8988T (cell line): ENCODE data around the gene EIPR1.
"Not testable (repeated sequence)": the region's sequence is repeated elsewhere in the genome, so short reads cannot be mapped to it uniquely, and the experiment has no call there.

Experiments used
- DNase-seq: peaks from one replicate; pipeline ENCODE4 v3.0.0; 2011

The EIPR1 gene

DNA sequence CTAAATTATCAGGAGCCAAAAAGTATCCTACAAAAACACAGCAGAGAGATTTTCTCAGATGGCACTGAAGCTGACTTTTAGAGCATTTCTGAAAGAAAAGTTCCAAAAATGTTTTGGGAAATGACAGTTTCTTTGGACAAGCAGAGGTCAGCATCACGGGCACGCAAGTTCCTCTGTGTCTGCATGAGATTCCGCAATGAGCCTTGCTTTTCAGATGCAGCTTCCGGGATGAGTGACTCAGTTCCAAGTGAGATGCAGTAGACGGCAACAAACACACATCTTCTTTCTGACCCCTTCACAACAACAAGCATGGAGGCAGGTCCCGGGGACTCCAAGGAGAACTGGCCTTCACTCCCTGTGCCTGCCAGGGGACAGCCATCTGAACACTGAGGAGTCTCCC, 76.6 kb downstream of the EIPR1 start:
- DNase-seq: no peak

DNA sequence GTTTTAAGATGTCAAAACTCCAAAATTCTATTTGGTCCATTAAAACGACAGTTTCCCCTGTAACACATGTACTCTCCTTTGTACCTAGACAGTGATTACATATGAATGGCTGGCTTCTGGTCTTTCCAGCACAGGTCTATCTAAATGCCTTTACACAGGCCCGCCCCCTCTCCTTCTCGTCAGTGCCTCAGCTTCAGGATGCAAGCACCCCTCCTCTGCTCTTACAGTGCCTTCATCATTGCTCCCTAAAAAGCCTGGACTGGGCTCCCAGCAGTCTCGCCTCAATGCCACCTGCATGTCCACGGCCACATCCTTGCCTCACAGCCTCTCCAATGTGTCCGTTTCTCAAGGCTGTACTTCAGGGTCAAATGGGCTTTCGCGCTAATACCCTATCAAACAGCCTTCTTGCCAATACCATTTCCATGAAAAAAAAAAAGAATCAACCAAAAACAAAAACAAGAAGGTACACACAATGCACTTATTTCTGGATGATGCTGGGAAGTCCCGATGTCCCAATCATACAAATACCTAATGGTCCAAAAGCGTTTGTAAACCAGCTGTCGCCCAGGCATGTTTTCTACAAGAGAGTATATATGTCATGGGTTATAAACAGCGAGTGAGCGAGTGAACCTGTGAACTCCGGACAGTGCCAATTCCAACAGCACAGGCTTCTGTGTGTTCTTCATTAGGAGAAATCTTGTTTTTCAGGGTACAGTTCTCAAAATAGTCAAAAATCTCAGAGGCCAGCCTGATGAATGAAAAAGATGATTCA, 77.2 kb downstream of the EIPR1 start:
- DNase-seq: no peak

GRCh38 chr2:3299703-3300102, 77.9 kb downstream of the EIPR1 start:
- DNase-seq: no peak

GRCh38 chr2:3299130-3299529, 78.5 kb downstream of the EIPR1 start:
- DNase-seq: no peak

DNA sequence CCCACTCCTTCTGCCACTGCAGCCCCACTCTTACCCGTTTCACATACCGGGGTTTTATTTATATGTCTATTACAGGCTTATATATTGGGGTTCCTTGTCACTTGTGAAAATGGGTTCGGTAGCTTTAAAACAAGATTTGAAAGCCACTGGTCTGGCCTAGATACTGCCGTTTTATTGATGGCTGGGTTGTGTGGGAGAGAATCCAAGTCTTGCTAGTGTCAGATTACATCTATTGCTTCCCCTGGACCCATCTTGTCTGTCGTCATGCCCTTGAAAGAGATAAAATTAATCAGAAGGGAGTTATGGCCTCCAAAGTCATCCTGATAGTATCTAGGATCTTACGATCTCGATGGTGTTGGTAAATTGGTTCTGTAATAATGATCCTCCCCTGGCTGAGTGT, 79.4 kb downstream of the EIPR1 start:
- no peak for DNase-seq

- no peak for DNase-seq
Observed at GRCh38 chr2:3297523-3297922, 80.1 kb downstream of the EIPR1 start.

- no peak for DNase-seq
Observed at GRCh38 chr2:3296182-3296972, 81.2 kb downstream of the EIPR1 start.

GRCh38 chr2:3294493-3294892, 83.1 kb downstream of the EIPR1 start:
- no peak for DNase-seq

GRCh38 chr2:3294069-3294468, 83.5 kb downstream of the EIPR1 start:
- no peak for DNase-seq

DNA sequence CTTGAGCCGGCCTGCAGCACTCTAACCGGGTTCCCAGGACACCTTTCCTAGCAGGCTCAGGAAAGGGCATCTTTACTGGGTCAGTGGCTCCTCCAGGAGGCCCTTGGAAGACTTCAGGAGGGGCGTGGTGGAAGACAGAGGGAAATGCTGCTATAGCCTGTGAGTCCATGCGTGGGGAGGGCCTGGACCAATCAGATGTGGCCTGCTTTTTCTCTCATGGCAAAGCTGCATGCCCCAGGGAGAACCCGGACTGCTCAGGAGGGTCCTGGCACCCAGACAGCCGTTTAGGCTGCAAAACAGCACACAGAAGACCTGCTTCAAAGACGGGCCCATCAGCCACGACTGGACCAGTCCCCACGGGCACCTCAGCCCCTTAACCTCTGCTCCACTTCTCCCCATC, 84.4 kb downstream of the EIPR1 start:
- DNase-seq: no peak

GRCh38 chr2:3292416-3292815, 85.2 kb downstream of the EIPR1 start:
- no peak for DNase-seq

DNA sequence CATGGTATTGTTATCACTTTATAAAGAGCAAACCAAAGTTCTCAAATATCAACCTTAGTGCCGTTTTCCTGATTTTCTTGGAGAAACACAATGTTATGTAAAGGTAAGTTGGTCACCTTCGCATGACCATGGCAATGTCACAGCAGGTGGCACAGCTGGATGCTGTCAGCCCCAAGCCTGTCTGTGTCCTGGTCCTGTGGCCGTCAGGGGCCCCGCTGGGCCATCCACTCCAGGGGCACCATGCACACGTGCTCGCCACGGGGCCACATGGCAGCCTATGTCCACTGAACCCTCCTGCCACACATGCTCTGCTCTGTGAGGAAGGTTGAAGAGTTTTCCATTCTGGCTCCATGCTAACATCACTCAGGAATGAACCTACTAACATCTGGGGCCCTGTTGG, 85.9 kb downstream of the EIPR1 start:
- no peak for DNase-seq

GRCh38 chr2:3291113-3291512, 86.5 kb downstream of the EIPR1 start:
- DNase-seq: no peak

- no peak for DNase-seq
Observed at GRCh38 chr2:3290655-3291054, 87.0 kb downstream of the EIPR1 start.

DNA sequence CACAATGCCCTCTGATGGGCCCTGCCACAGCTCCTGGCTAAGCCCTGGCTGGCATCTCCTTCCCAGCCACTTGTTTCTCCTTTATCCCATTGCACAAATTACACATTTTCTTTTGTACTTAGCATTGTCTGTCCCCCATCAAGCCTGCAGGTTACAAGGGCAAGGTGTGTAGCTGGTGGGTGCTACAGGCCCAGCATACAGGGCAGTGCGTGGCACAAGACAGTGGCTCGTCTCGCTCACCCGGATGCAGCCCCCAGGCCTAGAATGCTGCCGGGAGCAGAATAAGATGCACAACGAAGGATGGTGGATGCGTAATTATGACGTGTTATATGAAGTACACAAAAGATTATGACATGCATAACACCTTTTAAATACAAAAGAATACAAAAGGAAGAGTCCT, 87.6 kb downstream of the EIPR1 start:
- no peak for DNase-seq

DNA sequence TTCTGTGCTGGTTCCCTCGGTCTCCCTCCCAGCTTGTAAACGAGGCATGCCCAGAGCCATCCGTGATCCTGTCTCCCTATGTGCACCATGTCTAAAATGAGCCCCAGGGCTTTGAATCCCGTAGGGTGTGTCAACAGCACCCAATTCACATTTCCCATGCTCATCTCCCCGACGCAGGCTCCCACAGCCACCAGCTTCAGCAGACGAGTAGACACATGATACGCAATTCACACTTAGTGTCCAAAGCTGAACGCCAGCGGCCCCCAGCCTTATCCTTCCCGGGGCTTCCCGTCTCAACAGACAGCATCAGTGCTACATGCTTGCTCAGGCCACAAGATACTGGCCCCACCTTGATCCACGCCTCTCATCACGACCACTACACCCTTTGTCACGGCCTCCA, 88.1 kb downstream of the EIPR1 start:
- no peak for DNase-seq

DNA sequence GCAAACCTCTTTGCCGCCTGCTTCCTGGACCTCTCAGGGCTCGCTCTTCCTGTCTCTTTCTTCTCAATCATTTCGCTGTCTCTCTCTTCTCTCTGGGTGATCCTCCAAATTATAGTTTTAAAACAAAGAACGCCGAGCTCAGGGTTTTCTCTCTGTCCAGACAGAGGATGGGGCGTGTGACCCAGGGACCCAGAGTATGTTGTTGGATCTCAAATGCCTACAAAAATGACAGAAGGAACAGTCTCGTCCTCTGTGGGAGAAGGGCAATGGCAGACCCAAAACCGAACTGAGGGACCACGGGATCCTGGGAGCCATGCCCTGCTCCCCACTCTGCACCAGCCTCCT, 88.5 kb downstream of the EIPR1 start:
- no peak for DNase-seq

GRCh38 chr2:3288470-3289170, 89.0 kb downstream of the EIPR1 start:
- DNase-seq: no peak

- DNase-seq: no peak
Observed at GRCh38 chr2:3287896-3288295, 89.7 kb downstream of the EIPR1 start.

DNA sequence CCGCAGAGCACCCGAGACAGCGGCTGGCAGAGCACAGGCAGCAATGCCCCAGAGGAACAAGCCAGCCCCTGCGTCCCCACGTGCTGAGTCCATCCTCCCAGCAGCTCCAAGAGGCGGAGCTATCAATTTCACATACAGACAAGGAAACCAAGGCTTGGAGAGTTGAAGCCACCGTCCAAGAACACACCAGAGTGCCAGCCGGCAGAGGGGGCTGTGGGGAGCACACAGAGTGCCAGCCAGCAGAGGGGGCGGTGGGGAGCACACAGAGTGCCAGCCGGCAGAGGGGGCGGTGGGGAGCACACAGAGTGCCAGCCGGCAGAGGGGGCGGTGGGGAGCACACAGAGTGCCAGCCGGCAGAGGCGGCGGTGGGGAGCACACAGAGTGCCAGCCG, 91.0 kb downstream of the EIPR1 start:
- DNase-seq: not testable (repeated sequence)

DNA sequence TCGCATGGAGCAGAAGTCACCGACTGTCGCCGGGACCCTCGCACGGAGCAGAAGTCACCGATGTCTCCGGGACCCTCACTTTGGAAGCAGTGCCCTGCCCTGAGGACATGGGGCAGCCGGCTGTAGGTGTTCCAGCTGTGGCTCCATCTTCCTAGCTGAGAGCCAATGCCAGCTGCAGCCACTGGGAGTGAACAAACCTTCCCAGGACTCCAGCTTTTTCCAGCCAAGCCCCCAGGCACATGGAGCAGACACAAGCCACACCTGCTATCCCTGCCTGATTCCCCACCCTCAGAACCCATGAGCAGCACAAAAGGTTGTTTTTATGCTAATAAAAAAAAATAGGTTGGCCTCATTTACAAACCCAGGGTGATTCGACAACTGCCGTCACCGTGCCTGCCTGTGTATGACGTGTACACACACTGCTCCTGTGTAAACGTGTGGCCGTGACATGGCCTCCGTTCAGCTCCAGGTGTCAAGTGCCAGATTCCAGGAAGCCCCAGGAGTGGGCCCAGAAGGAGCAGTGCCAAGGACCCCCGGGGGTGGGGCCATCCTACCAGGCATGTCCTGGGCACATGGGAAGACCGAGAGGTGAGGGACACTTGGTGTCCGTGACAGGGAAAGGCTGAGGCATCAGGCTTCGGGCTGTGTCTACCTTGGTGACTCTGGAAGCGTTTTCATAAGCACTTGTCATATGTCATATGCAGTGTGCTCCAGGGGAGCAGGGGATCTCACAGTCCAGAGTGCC, 91.5 kb downstream of the EIPR1 start:
- no peak for DNase-seq

DNA sequence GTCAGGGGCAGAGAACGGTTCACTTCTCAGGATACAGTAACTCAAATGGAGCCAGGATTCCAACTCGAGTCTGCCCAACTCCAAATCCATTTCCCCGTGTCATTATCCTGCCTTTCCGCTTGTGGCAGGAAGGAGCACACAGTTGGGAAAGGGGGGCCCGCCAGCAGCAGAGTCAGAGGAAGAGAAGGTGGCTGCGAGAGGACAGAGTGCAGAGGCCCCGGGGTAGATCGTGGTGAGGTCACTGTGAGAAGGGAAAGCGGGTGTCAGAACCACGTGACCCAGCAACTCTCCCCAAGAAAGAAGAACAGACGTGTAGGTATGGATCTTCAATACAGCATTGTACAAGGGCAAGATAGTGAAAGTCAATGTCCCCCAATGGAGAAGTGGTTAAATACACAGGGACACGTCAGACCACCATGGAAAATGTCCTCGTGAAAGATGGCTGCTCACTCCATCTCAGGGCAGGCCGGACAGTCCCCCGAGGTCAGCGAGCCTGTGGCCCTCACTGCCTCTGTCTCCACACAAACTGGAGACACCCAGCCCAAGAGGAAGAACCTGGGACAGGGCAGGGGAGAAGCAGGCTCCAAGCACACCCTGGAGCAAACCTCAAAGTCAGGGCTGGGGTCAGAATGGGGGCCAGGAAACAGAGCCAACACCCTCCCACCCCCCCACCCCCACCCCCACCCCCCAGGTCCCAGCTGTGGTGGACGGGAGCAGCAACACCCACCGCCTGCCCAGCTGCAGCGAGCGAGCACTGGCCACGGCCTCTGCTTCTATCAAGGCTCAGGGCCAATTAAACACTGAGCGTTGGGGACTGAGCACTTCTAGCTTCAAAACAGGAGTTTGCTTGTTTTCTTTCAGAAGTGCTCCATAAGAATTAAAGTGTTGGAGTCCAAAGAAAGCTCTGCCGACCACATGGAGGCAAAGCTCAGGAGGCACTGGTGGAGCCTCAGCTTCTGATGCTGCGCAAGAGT, 92.7 kb downstream of the EIPR1 start:
- DNase-seq: no peak
